ENCODE measurements around the gene SAYSD1. TPM values are rescaled to one million over a fixed set of nuclear protein-coding genes. Genes with fewer than 3 reads are reported as not detected.

Gene SAYSD1
- total and polyA plus RNA-seq, 2 of the 8 experiments (the other 6 are each of a cell fraction or from before 2014, with no cell fraction given): 6.7 to 7.9 TPM

DNA sequence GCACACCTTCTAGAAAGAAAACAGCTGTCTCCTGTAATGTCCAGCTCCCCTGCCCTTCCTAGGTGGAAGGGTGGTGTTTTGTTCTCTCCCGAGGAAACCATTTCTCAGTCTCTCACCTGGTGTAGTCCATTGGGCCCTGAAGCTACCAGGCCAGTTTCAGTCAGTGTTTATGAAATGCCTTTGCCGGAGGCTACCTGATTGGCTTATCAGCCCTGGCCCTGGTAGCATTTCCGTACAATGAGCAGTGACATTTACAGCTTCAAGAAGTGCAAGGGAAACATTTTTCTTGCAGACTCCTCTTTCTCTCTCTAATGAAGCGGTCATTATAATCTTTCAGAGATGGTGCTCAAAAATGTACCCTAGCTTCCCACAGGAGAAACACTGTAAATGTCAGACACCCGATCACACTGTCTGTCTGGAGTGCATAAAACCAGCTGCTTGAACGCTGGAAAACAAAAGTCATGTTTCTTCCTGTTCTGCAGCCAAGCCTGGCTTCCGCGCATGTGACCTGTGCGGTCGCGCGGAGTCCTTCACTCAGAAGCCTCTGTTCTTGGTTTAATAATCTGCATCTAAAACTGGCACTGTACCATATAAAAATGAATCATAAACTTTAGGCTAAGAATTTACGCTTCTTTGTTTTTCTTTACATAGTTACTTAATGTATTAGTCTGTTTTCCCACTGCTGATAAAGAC lies 28.4 kb upstream of the SAYSD1 start:
- no peak overlapping the region for H2AK5ac ChIP-seq (ENCODE audit: low read depth, low read length)
- H2BK20ac ChIP-seq (ENCODE audit: low read length): no peak overlapping the region
- H3K9me3 ChIP-seq (ENCODE audit: insufficient read depth in 2 of 2, low read depth in 1 of 2, low read length in 1 of 2): no peaks in the 10 kb centered on the region
- H3K79me1 ChIP-seq (ENCODE audit: low read depth, low read length): no peaks in the 10 kb centered on the region; the same call in 1 of the 2 replicates
- H3K4ac ChIP-seq (replicated peaks; ENCODE audit: insufficient read length, low read depth, low read length): no peak overlapping the region
- no peak overlapping the region for H2BK120ac ChIP-seq (replicated peaks; ENCODE audit: low read depth, low read length)
- H3K56ac ChIP-seq (replicated peaks; ENCODE audit: insufficient read length, low read depth, low read length): no peak overlapping the region
- no peak overlapping the region for H3K18ac ChIP-seq (ENCODE audit: extremely low read depth, low read length)
- DNase-seq (ENCODE audit: low read depth in 1 of 2, low spot score in 2 of 2) (no peak), FAIRE-seq (no peak)
- H3K23me2 ChIP-seq (ENCODE audit: low read depth, low read length): no peaks in the 10 kb centered on the region
- H3K4me2 ChIP-seq (ENCODE audit: insufficient read depth in 1 of 2, low read depth in 2 of 2, low read length in 2 of 2): no peak overlapping the region
- H4K8ac ChIP-seq (ENCODE audit: extremely low read depth, insufficient read depth, low read length): no peak overlapping the region
- no peaks in the 10 kb centered on the region; a peak in 1 of 7 replicates for H3K27me3 ChIP-seq (replicated peaks in 1 of 4; ENCODE audit: control insufficient read depth in 3 of 4, extremely low read depth in 1 of 4, insufficient read depth in 3 of 4, low read length in 3 of 4)
- ChIA-PET CTCF (ENCODE audit: partially characterized antibody) (interaction anchor here (0.8 to 1.2 kb wide), 3 partner anchors 8 to 142 kb away, joined by 3 to 6 read pairs (median 3); no protein-coding TSS in a partner anchor), POLR2A (ENCODE audit: partially characterized antibody) (no interaction called here)
- H2BK15ac ChIP-seq (ENCODE audit: low read length): no peak overlapping the region
- H2AFZ ChIP-seq (ENCODE audit: low read length): no peak overlapping the region
- H3K4me1 ChIP-seq (replicated peaks in 1 of 4; ENCODE audit: control insufficient read depth in 3 of 4, insufficient read depth in 4 of 4, low read length in 3 of 4): no peaks in the 10 kb centered on the region
- H4K91ac ChIP-seq (replicated peaks; ENCODE audit: insufficient read length, low read length): no peak overlapping the region
- no peak overlapping the region for H3K14ac ChIP-seq (ENCODE audit: insufficient read length)
- H2BK5ac ChIP-seq (ENCODE audit: low read depth, low read length): no peak overlapping the region
- no peak overlapping the region for H4K5ac ChIP-seq (ENCODE audit: insufficient read length, low read depth, low read length)
- 94% methylated on average over 13 of the region's 13 CpGs; no CpG with 5 or more reads in 1 of the 2 experiments for WGBS, 2 experiments (ENCODE audit: extremely low coverage in 1 of 2, insufficient coverage in 1 of 2, insufficient read length in 1 of 2, insufficient replicate concordance in 2 of 2, low coverage in 1 of 2, low lambda C conversion rate in 2 of 2, missing lambda C conversion rate in 1 of 2)
- no peaks in the 10 kb centered on the region for H3K79me2 ChIP-seq (ENCODE audit: control insufficient read depth in 1 of 2, insufficient read depth in 2 of 2, low read length in 2 of 2)
- no peak overlapping the region for H3K4me3 ChIP-seq (ENCODE audit: extremely low read depth in 1 of 4, insufficient read depth in 2 of 4, low read depth in 3 of 4, low read length in 4 of 4)
- H3K27ac ChIP-seq (ENCODE audit: low read depth, low read length): no peak overlapping the region
- no peak overlapping the region for H3K9ac ChIP-seq (replicated peaks in 1 of 4; ENCODE audit: extremely low read depth in 1 of 4, low read depth in 3 of 4, low read length in 3 of 4)
- H4K20me1 ChIP-seq (replicated peaks in 1 of 2; ENCODE audit: control insufficient read depth in 1 of 2, insufficient read depth in 2 of 2, low read length in 2 of 2): no peaks in the 10 kb centered on the region
- H3K23ac ChIP-seq (ENCODE audit: insufficient read length): no peak overlapping the region
- H3K36me3 ChIP-seq (ENCODE audit: control insufficient read depth in 2 of 4, insufficient read depth in 4 of 4, low read length in 3 of 4): no peaks in the 10 kb centered on the region
- H2BK12ac ChIP-seq (ENCODE audit: low read depth, low read length): no peak overlapping the region

Data from H1 (cell line).